BLaER1 treated with 17β-estradiol and CSF1 and Interleukin-3, amounts not matched to agents 10 nM and 100 nM (cell line): ENCODE data around the gene RABGEF1.
"Not testable (repeated sequence)": the region's sequence is repeated elsewhere in the genome, so short reads cannot be mapped to it uniquely, and the experiment has no call there.

Experiments used
- H3K27ac ChIP-seq, 11 experiments: shearing (Covaris generic); formaldehyde crosslinking; 2 replicates each; pipeline ENCODE4 v1.8.1; 2022
- H3K27me3 ChIP-seq, 11 experiments: shearing (Covaris generic); formaldehyde crosslinking; 2 replicates each; pipeline ENCODE4 v1.8.1; 2022
- H3K36me3 ChIP-seq, 11 experiments: shearing (Covaris generic); formaldehyde crosslinking; 2 replicates each; pipeline ENCODE4 v1.8.1; 2022
- H3K4me1 ChIP-seq, 10 experiments: shearing (Covaris generic); formaldehyde crosslinking; 2 replicates each; pipeline ENCODE4 v1.8.1; 2022
- H3K4me2 ChIP-seq, 11 experiments: shearing (Covaris generic); formaldehyde crosslinking; 2 replicates each; pipeline ENCODE4 v1.8.1; 2022
- H3K4me3 ChIP-seq, 10 experiments: shearing (Covaris generic); formaldehyde crosslinking; 2 replicates each; pipeline ENCODE4 v1.8.1; 2022
- H3K9ac ChIP-seq, 11 experiments: shearing (Covaris generic); formaldehyde crosslinking; 2 replicates each; pipeline ENCODE4 v1.8.1; 2022
- H3K9me3 ChIP-seq, 11 experiments: shearing (Covaris generic); formaldehyde crosslinking; replicated peaks in 1 of 11; 2 replicates each; pipeline ENCODE4 v1.8.1; 2022
- H4K20me1 ChIP-seq, 11 experiments: shearing (Covaris generic); formaldehyde crosslinking; 2 replicates each; pipeline ENCODE4 v1.8.1; 2022
- Cebpa-rat ChIP-seq, 11 experiments: shearing (Covaris generic); IDR thresholded peaks; 2 replicates each; pipeline ENCODE4 v1.8.1; 2022

RABGEF1 gene

GRCh38 chr7:66740302-66740979 is at the start of gene RABGEF1:
Gene RABGEF1, plus strand, starts transcription at chr7:66740733. Its CDS starts 31,167 bp downstream, at chr7:66771900.
- Histone ChIP-seq H3K9me3 (peaks cover 8 to 15% (median 12%) of the 10 kb centered on the region in 11 experiments; a peak in 21 of 22 replicates), H3K27ac (peak within 1 kb of the TSS; percentile 87 to 97 (median 91)), H3K9ac (peak within 1 kb of the TSS; percentile 88 to 99 (median 94)), H3K36me3 (peaks cover 7 to 42% (median 26%) of the 10 kb centered on the region in 11 experiments), H3K4me2 (peak within 1 kb of the TSS; percentile 80 to 92 (median 90)), H3K27me3 (no peaks in the 10 kb centered on the region), H3K4me3 (peak within 1 kb of the TSS; percentile 81 to 98 (median 88)), H4K20me1 (peaks cover 17 to 49% (median 43%) of the 10 kb centered on the region in 11 experiments; a peak in 19 of 22 replicates), H3K4me1 (peaks cover 30 to 57% (median 43%) of the 10 kb centered on the region in 10 experiments)
- no peak for TF ChIP-seq Cebpa-rat (IDR thresholded peaks at IDR 0.05)

- H3K36me3 ChIP-seq = peaks cover 0 to 40% (median 27%) of the 10 kb centered on the region in 11 experiments; a peak in 16 of 22 replicates
- no peak for TF ChIP-seq Cebpa-rat (IDR thresholded peaks at IDR 0.05)
- peaks cover 3 to 6% (median 5%) of the 10 kb centered on the region in 11 experiments; a peak in 19 of 22 replicates for H3K9me3 ChIP-seq
- peaks cover 7 to 24% (median 14%) of the 10 kb centered on the region in 10 experiments; a peak in 18 of 20 replicates for H3K4me1 ChIP-seq
- H4K20me1 ChIP-seq = peaks cover 0 to 58% (median 27%) of the 10 kb centered on the region in 11 experiments; a peak in 14 of 22 replicates
- H3K4me3 ChIP-seq = no peak overlapping the region
- peak overlapping the region in 2 of 11 experiments; percentile 21 to 37; a peak in 2 of 22 replicates for H3K4me2 ChIP-seq
- H3K27me3 ChIP-seq = no peaks in the 10 kb centered on the region
- no peak overlapping the region for H3K9ac ChIP-seq
- H3K27ac ChIP-seq = no peak overlapping the region
Measured at GRCh38 chr7:66693331-66693730, 47.2 kb upstream of the RABGEF1 start.

- peaks cover 0 to 56% (median 27%) of the 10 kb centered on the region in 11 experiments; a peak in 14 of 22 replicates for H4K20me1 ChIP-seq
- H3K4me1 ChIP-seq = peaks cover 7 to 24% (median 14%) of the 10 kb centered on the region in 10 experiments; a peak in 18 of 20 replicates
- H3K4me3 ChIP-seq = no peak overlapping the region
- H3K4me2 ChIP-seq = no peak overlapping the region
- TF ChIP-seq Cebpa-rat (IDR thresholded peaks at IDR 0.05) = no peak
- H3K36me3 ChIP-seq = peaks cover 0 to 34% (median 22%) of the 10 kb centered on the region in 11 experiments; a peak in 15 of 22 replicates
- H3K27me3 ChIP-seq = no peaks in the 10 kb centered on the region
- no peaks in the 10 kb centered on the region for H3K9me3 ChIP-seq
- no peak overlapping the region for H3K9ac ChIP-seq
- no peak overlapping the region for H3K27ac ChIP-seq
Measured at GRCh38 chr7:66694286-66694685, 46.2 kb upstream of the RABGEF1 start.

GRCh38 chr7:66695417-66695816 is 45.1 kb upstream of the RABGEF1 start:
- H3K9me3 ChIP-seq, H3K9ac ChIP-seq, H3K27me3 ChIP-seq, H3K4me3 ChIP-seq, H3K27ac ChIP-seq, H3K4me2 ChIP-seq: not testable (repeated sequence)
- Histone ChIP-seq H3K4me1 (peaks cover 7 to 24% (median 14%) of the 10 kb centered on the region in 10 experiments; a peak in 18 of 20 replicates), H3K36me3 (peaks cover 0 to 34% (median 22%) of the 10 kb centered on the region in 11 experiments; a peak in 15 of 22 replicates), H4K20me1 (peaks cover 0 to 62% (median 27%) of the 10 kb centered on the region in 11 experiments; a peak in 14 of 22 replicates)

GRCh38 chr7:66696134-66696533 is 44.4 kb upstream of the RABGEF1 start:
- Histone ChIP-seq H3K9ac (peak overlapping the region in 1 of 11 experiments; percentile 8; a peak in 1 of 22 replicates), H4K20me1 (peaks cover 0 to 57% (median 27%) of the 10 kb centered on the region in 11 experiments; a peak in 14 of 22 replicates), H3K4me1 (peaks cover 7 to 24% (median 14%) of the 10 kb centered on the region in 10 experiments; a peak in 18 of 20 replicates), H3K4me2 (peak overlapping the region in 7 of 11 experiments; percentile 5 to 45 (median 17); a peak in 8 of 22 replicates), H3K36me3 (peaks cover 0 to 39% (median 22%) of the 10 kb centered on the region in 11 experiments; a peak in 15 of 22 replicates)
- not testable (repeated sequence) for H3K4me3 ChIP-seq, H3K9me3 ChIP-seq, H3K27me3 ChIP-seq, H3K27ac ChIP-seq

GRCh38 chr7:66696774-66697191 is 43.8 kb upstream of the RABGEF1 start:
- no peak for TF ChIP-seq Cebpa-rat (IDR thresholded peaks at IDR 0.05)
- Histone ChIP-seq H3K27ac (no peak overlapping the region), H3K27me3 (no peaks in the 10 kb centered on the region), H4K20me1 (peaks cover 0 to 51% (median 22%) of the 10 kb centered on the region in 11 experiments; a peak in 14 of 22 replicates), H3K9ac (no peak overlapping the region), H3K9me3 (no peaks in the 10 kb centered on the region), H3K4me1 (peaks cover 7 to 24% (median 14%) of the 10 kb centered on the region in 10 experiments; a peak in 18 of 20 replicates), H3K4me2 (peak overlapping the region in 8 of 11 experiments; percentile 5 to 45 (median 14); a peak in 8 of 22 replicates), H3K4me3 (no peak overlapping the region), H3K36me3 (peaks cover 0 to 46% (median 22%) of the 10 kb centered on the region in 11 experiments; a peak in 15 of 22 replicates)

- Histone ChIP-seq H3K36me3 (peaks cover 0 to 48% (median 22%) of the 10 kb centered on the region in 11 experiments; a peak in 15 of 22 replicates), H3K4me1 (peaks cover 6 to 22% (median 12%) of the 10 kb centered on the region in 10 experiments; a peak in 18 of 20 replicates), H3K9ac (no peak overlapping the region), H4K20me1 (peaks cover 0 to 41% (median 14%) of the 10 kb centered on the region in 11 experiments; a peak in 12 of 22 replicates), H3K27me3 (no peaks in the 10 kb centered on the region), H3K4me2 (no peak overlapping the region; a peak in 1 of 22 replicates), H3K9me3 (no peaks in the 10 kb centered on the region), H3K27ac (no peak overlapping the region), H3K4me3 (no peak overlapping the region)
- no peak for TF ChIP-seq Cebpa-rat (IDR thresholded peaks at IDR 0.05)
Measured at GRCh38 chr7:66697449-66698438, 42.8 kb upstream of the RABGEF1 start.

DNA sequence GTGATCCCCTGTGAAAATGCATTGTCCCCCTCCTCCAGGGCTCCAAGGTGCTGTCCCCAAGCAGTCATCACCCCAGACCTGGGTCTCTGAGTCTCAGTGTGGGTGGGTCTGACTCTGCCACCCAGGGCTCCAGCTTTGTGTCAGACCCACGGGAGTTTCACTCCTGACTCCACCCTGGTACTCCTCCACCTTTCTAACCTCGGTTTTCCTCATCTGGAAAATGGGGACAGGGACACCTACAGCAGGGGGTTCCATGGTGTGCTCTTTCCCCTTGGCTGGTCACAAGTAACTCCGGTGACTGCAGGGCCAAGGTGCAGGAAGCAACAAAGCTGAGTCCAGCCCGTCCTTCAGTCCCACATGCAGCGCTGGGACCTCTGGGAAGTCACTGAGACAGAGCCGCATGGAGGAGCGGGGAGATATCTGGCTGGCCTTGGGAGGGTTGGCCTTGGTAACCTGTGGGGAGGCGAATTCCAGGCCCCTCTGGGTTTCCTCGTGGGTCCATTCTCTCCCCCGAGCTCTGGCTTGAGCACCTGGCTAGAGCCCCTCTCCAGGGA is 41.8 kb upstream of the RABGEF1 start:
- H3K4me3 ChIP-seq = no peak overlapping the region
- peaks cover 0 to 18% (median 12%) of the 10 kb centered on the region in 10 experiments; a peak in 14 of 20 replicates for H3K4me1 ChIP-seq
- H3K27me3 ChIP-seq = no peaks in the 10 kb centered on the region
- no peak for TF ChIP-seq Cebpa-rat (IDR thresholded peaks at IDR 0.05)
- peaks cover 0 to 34% (median 8%) of the 10 kb centered on the region in 11 experiments; a peak in 12 of 22 replicates for H4K20me1 ChIP-seq
- no peak overlapping the region for H3K9ac ChIP-seq
- no peaks in the 10 kb centered on the region for H3K9me3 ChIP-seq
- H3K4me2 ChIP-seq = no peak overlapping the region
- no peak overlapping the region for H3K27ac ChIP-seq
- H3K36me3 ChIP-seq = peaks cover 0 to 43% (median 13%) of the 10 kb centered on the region in 11 experiments; a peak in 13 of 22 replicates
